Ectodermal cell (in vitro differentiated cells): ENCODE measurements around the gene CDKL1.
A peak's percentile ranks its signal among the peaks of the same experiment; 100 is the strongest.
"Not testable (repeated sequence)": the region's sequence is repeated elsewhere in the genome, so short reads cannot be mapped to it uniquely, and the experiment has no call there.

Source experiments
- H3K27ac ChIP-seq: 2 replicates; pipeline ENCODE4 v1.7.0; 2013; ENCODE audit warnings: mild to moderate bottlenecking, low read depth, low read length; ENCODE audit not compliant: insufficient read depth, poor library complexity, severe bottlenecking
- H3K27me3 ChIP-seq: 2 replicates; pipeline ENCODE4 v1.7.0; 2013; ENCODE audit warnings: mild to moderate bottlenecking, low read length; ENCODE audit not compliant: insufficient read depth, control insufficient read depth, poor library complexity, severe bottlenecking
- H3K36me3 ChIP-seq: one replicate; pipeline ENCODE4 v1.7.0; 2013; ENCODE audit warnings: low read length; ENCODE audit not compliant: control insufficient read depth, insufficient read depth
- H3K4me1 ChIP-seq: one replicate; pipeline ENCODE4 v1.7.0; 2013; ENCODE audit warnings: low read length; ENCODE audit not compliant: control insufficient read depth, insufficient read depth
- H3K4me3 ChIP-seq: 2 replicates; pipeline ENCODE4 v1.7.0; 2013; ENCODE audit warnings: low read depth, low read length, control low read depth; ENCODE audit not compliant: insufficient read depth
- H3K9me3 ChIP-seq: 2 replicates; pipeline ENCODE4 v1.7.0; 2013; ENCODE audit warnings: mild to moderate bottlenecking, low read length, moderate library complexity; ENCODE audit not compliant: control insufficient read depth
- WGBS, 2 experiments: methylation state at CpG; one replicate each; pipeline ENCODE4 v1.1.7; 2013; ENCODE audit warnings: missing lambda C conversion rate in 2 of 2; 5-methylcytosine and 5-hydroxymethylcytosine counted together

CDKL1 gene

DNA sequence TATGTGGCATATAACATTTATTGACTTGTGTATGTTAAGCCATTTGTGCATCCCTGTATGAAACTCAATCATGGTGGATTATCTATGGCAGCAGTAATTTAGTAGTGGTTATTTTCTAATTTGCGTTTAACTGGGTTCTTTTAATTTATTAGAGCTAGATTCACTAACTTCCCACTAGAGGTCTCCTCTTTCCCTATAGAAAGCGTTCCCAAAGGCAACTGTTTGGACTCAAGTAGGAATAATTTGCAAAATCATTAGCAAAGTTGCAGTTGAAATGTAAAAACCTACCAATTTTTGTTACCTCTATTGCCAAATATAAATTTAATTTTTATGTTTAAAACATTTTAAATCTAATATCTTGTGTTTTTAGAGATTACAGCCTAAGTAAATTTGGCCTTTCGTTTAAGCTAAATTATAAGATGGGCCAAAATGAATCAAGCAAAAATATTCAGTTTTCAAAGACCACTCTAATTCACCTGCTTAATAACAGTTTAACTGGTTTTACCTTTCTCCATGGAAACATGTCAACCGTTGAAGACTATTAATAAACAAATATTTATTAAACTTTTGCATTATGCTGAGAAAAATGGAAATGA, 78.6 kb downstream of the CDKL1 start:
- H3K4me1 ChIP-seq: no peaks in the 10 kb centered on the region
- WGBS, 2 experiments: 60 to 86% methylated on average over 1 to 4 of the region's 4 CpGs
- no peaks in the 10 kb centered on the region for H3K9me3 ChIP-seq
- no peak overlapping the region for H3K4me3 ChIP-seq
- H3K27me3 ChIP-seq: no peaks in the 10 kb centered on the region
- H3K36me3 ChIP-seq: peaks cover 6% of the 10 kb centered on the region
- no peak overlapping the region for H3K27ac ChIP-seq

DNA sequence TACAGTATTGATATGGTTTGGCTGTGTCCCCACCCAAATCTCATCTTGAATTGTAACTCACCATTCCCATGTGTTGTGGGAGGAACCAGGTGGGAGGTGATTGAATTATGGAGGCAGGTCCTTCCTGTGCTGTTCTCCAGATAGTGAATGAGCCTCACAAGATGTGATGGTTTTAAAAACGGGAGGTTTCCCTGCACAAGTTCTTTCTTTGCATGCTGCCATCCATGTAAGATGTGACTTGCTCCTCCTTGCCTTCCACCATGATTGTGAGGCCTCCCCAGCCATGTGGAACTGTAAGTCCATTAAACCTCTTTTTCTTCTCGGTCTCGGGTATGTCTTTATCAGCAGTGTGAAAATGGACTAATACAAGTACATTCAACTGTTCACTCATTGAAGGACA, 82.6 kb downstream of the CDKL1 start:
- H3K27me3 ChIP-seq, H3K4me3 ChIP-seq, H3K4me1 ChIP-seq, H3K27ac ChIP-seq, H3K9me3 ChIP-seq, H3K36me3 ChIP-seq: not testable (repeated sequence)
- 92 to 94% methylated on average over 3 of the region's 3 CpGs for WGBS, 2 experiments

DNA sequence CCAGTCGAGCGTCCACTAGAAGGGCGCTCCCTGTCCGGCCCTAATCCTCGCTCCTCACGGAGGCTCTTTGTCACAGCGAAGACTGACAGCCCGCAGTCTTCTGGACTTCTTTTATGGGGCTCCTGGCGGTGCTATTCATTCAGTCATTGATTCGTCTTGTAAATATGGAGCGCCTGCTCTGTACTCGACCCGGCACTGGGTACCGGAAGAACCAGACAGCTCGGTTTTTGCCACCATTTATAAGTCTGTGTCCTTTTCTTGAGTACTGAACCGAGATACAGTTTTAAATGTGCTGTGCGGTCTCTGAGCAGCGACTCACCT, 84.0 kb downstream of the CDKL1 start:
- no peaks in the 10 kb centered on the region for H3K4me1 ChIP-seq
- WGBS, 2 experiments: 9% methylated on average over 18 of the region's 18 CpGs

DNA sequence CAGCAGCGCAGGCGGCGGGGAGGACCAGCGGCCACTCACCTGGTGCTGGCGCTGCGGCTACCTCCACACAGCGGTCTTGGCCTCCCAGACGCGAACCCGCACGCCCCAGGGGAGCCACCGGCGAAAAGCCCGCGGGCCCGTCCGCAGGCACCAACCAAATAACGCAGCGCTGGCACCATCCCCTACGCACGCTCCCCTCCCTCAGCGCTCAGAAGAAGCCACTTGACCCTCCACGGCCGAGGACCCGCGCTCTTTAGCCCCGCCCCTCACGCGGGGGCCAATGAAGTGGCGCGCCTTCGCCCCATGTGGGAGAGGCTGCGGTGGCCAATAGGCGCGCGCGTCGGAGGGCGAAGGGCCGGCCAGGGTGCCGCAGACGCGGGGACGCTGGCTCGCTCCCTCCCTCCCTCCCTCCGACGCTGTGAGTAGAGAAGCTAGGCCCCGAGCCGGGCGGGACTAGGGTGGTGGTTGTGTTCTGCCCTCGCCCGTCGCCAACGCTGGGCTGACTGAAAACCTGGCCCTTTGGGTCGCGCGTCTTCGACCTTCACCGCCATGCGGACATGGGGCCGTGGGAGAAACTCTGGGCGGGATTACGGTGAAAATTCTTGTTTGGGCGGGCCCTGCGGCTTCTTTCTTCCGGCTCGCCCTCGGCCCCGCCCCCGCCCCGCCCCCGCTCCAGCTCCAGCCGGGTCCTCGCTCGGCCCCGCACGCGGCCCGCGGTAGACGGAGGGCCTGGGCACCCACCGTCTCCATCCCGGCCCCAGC, 84.5 kb downstream of the CDKL1 start, which contains the start of the genes DMAC2L and L2HGDH:
Gene DMAC2L (plus strand): TSS at position 353 of the 762 bp plus-strand sequence. CDS start 9,164 bp downstream, outside the sequence.
Gene L2HGDH (minus strand): TSS at position 258 of the 762 bp plus-strand sequence. CDS start 79 bp downstream, at position 179.
- 0% methylated on average over 83 of the region's 83 CpGs for WGBS, 2 experiments
- H3K36me3 ChIP-seq: peaks cover 6% of the 10 kb centered on the region
- H3K27ac ChIP-seq: peak within 1 kb of the TSS; percentile 62
- H3K9me3 ChIP-seq: no peaks in the 10 kb centered on the region
- peak within 1 kb of the TSS; percentile 65 for H3K4me3 ChIP-seq
- no peaks in the 10 kb centered on the region for H3K27me3 ChIP-seq
- H3K4me1 ChIP-seq: no peaks in the 10 kb centered on the region

More for the DNA sequence above, 84.0 kb downstream of the CDKL1 start:
- Histone ChIP-seq H3K9me3 (no peaks in the 10 kb centered on the region), H3K36me3 (peaks cover 6% of the 10 kb centered on the region), H3K27ac (peak overlapping the region; percentile 62), H3K27me3 (no peaks in the 10 kb centered on the region), H3K4me3 (peak overlapping the region; percentile 65)

DNA sequence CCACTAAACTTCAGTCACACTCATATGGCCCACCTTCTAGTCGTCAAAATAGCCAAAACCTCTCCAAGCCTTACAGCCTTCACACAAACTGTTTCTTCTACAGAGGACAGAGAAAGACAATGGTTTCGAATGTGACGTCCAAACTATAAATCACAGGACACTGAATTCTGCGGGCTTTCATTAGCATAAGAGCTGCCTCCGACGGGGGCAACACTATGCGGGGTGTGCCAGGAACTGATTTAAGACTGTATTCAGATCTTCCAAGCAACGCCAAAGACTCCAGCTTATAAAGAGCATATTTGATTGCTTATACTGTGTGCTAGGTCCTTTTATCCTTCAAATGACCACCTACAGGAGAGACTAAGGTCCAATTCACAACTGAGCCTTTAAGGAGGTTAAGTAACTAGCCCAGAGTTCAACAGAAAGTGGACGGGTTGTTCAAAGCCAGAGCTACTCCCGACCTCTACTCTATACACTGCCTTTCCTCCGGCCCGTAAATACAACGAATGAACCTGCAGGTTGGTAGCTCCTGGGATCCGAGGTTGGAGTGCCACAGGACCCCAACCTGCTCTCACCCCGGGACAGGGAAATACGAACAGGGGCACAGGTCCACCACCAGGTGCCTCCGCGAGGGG, 85.2 kb downstream of the CDKL1 start:
- Histone ChIP-seq H3K4me1 (no peaks in the 10 kb centered on the region), H3K9me3 (no peaks in the 10 kb centered on the region), H3K36me3 (peaks cover 6% of the 10 kb centered on the region), H3K27me3 (no peaks in the 10 kb centered on the region), H3K4me3 (peak overlapping the region; percentile 65), H3K27ac (no peak overlapping the region)
- 4% methylated on average over 18 of the region's 18 CpGs for WGBS, 2 experiments

- 94 to 97% methylated on average over 4 of the region's 4 CpGs for WGBS, 2 experiments
- no peaks in the 10 kb centered on the region for H3K27me3 ChIP-seq
- no peaks in the 10 kb centered on the region for H3K4me1 ChIP-seq
- H3K4me3 ChIP-seq: no peak overlapping the region
- H3K9me3 ChIP-seq: no peaks in the 10 kb centered on the region
- peaks cover 6% of the 10 kb centered on the region for H3K36me3 ChIP-seq
- no peak overlapping the region for H3K27ac ChIP-seq
Observed at GRCh38 chr14:50310445-50310844, 86.2 kb downstream of the CDKL1 start.

DNA sequence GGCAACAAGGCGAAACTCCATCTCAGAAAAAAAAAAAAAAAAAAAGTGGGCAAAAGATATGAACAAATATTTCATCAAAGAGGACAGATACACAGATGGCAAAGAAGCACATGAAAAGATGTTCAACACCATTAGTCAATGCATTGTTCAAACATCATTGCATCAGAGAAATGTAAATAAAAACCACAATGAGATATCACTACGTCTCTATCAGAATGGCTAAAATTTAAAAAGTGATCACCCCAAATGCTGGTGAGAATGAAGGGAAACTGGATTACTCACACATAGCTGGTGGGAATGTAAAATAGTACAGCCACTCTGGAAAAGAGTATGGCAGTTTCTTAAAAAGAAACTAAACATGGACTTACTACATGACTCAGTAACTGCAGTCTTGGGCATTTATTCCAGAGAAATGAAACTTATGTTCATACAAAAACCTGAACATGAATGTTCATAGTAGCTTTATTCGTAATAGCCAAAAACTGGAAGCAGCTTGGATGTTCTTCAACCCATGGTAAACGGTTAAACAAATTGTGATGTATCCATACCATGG, 88.2 kb downstream of the CDKL1 start:
- no peaks in the 10 kb centered on the region for H3K36me3 ChIP-seq
- H3K27ac ChIP-seq: no peak overlapping the region
- H3K4me3 ChIP-seq: no peak overlapping the region
- H3K27me3 ChIP-seq: no peaks in the 10 kb centered on the region
- no peaks in the 10 kb centered on the region for H3K4me1 ChIP-seq
- H3K9me3 ChIP-seq: no peaks in the 10 kb centered on the region
- 95 to 96% methylated on average over 3 to 4 of the region's 4 CpGs for WGBS, 2 experiments

DNA sequence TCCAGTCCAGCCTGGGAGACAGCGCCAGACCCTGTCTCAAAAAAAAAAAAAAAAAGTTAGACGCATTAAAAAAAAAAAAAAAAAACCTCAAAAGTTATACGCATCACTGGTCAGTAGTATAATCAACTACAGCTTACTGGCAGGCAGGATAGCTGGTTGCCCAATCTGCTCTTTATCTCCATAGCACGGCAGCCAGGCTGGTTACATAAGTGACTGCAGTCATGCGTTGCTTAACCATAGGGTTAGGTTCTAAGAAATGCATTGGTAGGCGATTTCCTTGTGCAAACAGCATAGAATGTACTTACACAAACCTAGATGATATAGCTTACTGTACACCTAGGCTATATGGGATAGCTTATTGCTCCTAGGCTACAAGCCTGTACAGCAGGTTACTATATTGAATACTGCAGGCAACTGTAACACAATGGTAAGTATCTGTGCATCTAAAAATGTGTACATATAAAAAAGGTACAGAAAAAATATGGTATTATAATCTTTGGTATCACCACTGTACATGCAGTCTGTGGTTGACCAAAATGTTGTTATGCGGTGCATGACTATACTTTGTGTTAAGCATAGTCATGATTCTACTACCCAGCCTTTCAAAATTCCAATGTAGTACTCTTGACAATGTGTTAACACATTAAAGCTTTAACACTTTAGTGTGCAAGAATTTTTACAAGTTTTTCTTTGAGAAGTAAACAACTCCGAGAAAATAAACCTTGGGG, 92.8 kb downstream of the CDKL1 start:
- WGBS, 2 experiments: 90 to 96% methylated on average over 7 to 8 of the region's 8 CpGs
- no peaks in the 10 kb centered on the region for H3K36me3 ChIP-seq
- no peaks in the 10 kb centered on the region for H3K9me3 ChIP-seq
- no peak overlapping the region for H3K27ac ChIP-seq
- H3K4me3 ChIP-seq: no peak overlapping the region
- no peaks in the 10 kb centered on the region for H3K4me1 ChIP-seq
- no peaks in the 10 kb centered on the region for H3K27me3 ChIP-seq

GRCh38 chr14:50301914-50302313, 94.8 kb downstream of the CDKL1 start:
- Histone ChIP-seq H3K27me3 (no peaks in the 10 kb centered on the region), H3K4me1 (no peaks in the 10 kb centered on the region), H3K36me3 (no peaks in the 10 kb centered on the region), H3K27ac (no peak overlapping the region), H3K4me3 (no peak overlapping the region), H3K9me3 (no peaks in the 10 kb centered on the region)

GRCh38 chr14:50299585-50299984, 97.1 kb downstream of the CDKL1 start:
- no peaks in the 10 kb centered on the region for H3K27me3 ChIP-seq
- WGBS, 2 experiments: 93 to 100% methylated on average over 2 of the region's 2 CpGs
- no peaks in the 10 kb centered on the region for H3K4me1 ChIP-seq
- no peaks in the 10 kb centered on the region for H3K9me3 ChIP-seq
- H3K36me3 ChIP-seq: no peaks in the 10 kb centered on the region
- H3K27ac ChIP-seq: no peak overlapping the region
- H3K4me3 ChIP-seq: no peak overlapping the region
